ENCODE results near the gene PDSS2.

The PDSS2 gene

DNA sequence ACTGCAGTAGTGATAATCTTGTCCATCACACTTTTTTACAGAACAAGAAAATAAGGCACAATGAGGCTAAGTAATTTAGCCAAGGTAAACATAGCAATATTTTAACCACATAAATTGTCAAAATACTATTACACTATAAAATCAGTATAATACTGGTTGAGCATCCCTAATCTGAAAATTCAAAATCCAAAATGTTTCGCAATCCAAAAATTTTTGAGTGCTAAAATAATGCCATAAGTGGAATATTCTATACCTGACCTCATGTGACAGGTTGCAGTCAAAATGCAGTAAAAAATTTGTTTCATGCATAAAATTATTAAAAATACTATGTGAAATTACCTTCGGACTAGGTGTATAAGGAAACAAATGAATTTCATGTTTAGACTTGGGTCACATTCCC lies 101.5 kb downstream of the PDSS2 start:
- FAIRE-seq = no peak

DNA sequence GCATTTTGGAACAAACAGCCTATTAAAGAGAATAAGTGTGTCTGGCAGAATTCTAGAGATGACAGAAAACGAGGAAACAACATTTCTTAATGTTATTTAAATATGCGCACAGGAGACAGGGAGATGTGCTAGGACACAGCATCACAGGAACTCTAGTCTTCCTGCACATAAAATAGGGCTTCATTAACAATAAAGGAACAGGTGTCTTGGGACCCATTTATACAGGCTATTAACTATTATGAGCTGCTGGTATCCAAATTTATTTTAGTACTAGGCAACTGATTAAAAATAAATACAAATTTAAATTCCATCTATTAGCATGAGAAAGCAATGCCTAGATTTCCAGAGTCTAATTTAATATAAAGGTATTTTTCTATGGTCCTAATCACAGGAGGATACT lies 102.3 kb downstream of the PDSS2 start:
- FAIRE-seq = no peak

DNA sequence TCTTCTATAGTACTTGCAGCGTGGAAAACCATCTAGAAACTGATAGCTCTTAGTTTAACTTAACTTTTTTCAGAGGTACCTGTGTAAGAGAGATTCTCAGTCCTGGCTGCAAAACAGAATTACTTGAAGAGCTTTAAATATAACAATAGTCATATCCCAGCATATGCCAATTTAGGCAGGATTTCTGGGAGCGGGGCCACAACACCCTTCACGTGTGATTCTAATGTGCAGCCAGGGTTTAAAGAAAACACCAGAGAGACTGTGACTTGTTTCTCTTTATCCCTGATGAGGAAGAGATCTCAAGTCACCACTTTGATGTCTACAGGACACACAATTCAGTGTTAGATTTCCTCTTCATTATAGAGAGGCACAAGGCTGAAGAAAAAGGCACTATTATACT lies 103.7 kb downstream of the PDSS2 start:
- no peak for FAIRE-seq

DNA sequence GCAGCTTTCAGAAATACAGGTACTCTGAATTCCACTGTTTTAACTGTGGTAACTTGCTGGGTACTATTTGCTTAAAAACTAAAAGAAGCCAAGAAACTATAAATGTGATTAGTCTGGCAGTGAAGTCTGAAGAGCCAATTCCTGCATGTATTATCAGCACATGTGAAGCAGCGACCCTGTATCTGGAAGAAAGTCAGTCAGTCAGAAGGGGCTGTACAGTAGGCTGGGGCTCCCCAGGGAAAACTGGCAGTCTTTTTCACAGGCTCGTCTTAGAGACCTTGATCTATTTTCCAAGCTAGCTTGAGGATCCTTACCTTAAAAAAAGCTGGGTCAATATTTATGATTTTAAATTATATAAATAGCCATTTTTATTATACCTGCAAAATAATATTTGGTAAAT lies 104.9 kb downstream of the PDSS2 start:
- no peak for FAIRE-seq

DNA sequence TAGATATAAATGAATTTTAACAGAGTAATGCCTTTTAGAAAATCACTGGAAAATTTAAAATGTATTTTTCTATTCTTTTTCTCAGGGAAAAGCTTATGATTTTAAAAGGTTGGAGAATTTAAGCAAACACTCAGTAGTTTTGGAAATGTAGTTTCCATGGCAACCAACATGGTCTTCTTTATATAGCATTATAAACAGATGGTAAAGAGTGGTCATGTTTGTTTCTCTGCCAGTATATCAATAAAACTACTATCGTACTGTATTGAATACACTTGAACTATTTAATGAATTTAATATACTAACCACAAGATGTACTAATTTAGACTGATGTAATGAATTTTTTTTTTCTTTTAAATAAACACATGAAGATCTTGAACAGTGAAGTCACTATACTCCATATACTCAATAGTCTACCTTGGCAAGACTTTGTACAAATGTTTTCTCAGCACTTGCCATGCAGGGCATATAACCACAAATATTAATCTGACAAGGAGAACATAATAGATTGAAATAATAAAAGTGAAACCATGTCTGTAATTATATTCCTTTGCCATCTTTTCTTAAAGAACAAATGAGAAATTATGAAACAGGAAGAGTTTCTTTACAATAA lies 105.5 kb downstream of the PDSS2 start:
- no peak for FAIRE-seq

DNA sequence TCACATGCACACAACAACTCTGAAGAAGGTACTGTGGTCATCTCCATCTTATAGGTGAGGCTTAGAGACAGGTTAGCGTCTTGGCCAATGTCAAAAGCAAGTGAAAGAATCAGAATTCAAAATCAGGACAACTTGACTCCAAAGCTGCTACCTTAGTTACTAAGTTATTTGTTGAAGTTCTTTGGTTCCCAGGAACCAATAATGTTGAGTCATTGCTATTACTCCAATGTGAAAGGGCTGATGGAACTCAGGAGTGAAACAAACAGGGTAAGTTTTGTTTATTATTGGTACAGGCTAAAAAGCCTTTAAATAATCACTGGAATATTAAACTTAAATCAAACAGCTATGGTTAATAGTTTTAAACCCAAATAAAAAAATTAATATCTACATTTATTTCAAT lies 111.1 kb downstream of the PDSS2 start:
- no peak for FAIRE-seq

DNA sequence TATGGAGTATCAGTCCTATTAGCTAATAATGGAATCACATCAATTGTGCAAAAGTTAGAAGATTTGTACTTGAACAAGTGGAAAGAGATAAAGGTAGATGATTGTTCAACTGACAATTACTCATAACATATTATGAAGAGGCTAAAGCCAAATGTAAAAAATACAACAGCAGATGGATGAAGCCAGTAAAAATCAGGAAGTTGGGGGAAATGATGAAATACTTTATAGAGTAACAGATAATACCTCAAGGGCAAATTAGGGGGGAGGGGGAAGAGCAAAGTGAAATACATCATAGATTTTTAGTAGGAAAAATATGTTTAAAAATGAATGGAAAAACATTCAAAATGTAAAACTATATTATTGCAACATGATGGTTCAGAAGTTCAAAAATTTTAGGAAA lies 114.0 kb downstream of the PDSS2 start:
- FAIRE-seq = no peak

DNA sequence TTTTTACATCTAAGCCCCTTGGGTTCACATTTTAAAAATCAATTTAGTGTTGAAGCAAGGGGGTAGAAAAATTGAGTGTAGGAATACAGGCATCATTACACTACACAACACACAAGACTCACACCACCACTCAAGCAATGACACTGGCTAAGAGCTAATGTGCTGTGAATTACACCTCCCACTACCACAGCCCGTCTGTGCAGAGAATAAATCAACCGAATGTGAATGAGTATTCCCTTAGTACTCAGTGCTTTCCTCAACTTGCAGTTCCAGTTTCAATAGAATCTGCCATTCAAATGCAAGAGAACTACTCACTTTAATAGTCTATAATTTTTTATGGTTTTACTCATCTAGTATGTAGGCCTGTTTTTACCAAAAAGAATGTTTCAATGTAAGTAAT lies 114.4 kb downstream of the PDSS2 start:
- no peak for FAIRE-seq

DNA sequence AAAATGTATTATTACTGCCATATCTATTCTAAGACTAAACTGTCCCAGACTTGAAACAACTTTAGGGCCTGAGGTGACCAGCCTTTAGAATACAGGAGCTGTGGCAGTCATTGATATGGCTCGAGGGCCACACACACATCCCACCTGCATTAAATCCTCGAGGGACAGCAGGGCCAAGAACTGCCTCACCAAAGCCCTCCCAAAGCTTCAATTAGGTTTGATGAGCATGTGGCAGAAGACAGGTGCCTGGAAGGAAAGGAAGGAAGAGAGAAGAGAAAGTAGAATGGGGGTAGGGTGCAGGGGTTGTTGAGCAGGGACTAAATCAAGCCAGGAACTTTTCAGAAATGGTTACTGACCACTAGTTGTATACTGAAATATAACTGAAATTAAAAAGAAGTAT lies 115.0 kb downstream of the PDSS2 start:
- FAIRE-seq = no peak

DNA sequence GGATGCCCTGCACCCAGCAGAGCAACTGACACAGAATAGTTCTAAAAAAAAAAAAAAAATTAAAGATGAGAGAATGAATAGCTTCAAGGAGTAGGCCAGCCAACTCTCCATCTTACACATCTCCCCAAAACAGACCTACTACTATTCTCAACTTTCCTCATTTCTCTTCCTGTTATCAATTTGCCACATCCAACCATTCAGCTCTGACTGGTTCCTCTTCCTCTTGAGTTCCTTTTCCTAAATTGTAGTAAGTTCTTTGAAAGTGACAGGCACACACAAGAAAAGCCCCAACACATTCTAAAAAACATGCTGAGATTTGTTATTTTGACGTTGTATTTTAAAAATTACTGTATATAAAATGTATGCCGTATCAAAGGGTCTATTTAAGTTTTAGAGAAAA lies 117.2 kb downstream of the PDSS2 start:
- FAIRE-seq = no peak

DNA sequence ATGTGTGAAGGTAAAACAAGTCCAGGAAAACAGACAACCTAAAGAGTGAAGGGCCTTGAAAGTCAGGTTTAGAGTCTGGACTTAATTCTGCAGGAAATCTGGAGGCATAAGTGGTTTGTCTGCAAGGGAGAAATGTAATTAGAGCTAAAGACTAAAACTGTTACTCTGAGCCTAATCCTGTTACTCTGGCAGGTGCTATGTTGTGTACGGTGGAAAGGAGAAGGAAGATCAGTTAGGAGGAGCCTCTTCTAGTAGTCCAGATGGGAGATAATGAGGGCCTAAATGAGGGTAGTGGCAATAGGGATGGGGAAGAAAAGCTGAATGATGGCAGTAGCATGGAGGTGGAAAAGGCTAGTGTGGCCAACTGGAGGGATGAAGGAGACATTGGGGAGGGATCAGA lies 118.5 kb downstream of the PDSS2 start:
- FAIRE-seq = no peak

DNA sequence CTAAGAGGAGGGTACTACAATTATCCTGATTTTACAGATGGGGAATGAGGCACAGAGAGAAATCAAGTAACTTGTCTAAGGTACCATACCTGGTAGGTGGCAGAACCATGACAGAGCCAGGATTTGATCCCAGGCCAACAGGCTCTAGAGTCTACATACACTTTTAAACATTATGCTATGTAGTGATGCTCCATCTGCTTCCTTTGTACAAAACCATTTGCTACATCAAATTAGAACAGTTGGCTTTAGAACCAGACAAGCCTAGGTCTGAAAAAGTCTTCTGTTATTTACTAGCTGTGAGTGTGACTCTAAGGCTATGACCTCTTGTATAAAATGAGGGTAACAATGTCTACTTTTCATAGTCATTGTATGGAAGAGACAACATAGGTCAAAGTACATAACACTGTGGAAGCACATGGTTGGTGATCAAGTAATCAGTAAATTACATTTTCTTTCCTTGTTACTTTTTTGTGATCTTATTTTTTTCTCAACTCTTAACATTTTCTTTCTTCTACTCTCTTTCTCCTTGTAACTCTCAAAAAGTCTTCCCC lies 122.1 kb downstream of the PDSS2 start:
- no peak for FAIRE-seq

DNA sequence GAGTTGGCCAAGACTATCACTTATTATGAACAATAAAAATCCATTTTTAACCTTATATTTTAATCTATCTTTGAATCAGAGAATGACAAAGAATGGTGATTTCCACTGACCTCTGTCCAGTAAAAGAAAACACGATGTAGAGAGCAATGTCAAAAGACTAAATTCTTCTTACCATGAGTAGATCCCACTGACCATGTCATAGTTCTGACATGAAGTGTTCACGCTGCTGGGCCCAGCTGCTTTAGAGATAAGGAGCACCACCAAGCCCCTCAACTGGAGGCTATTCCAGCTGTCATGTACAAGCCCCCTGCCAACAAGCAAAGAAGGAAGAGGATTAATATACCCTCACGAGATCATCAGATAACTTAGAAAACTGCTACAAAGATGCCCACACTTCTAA lies 125.3 kb downstream of the PDSS2 start:
- no peak for FAIRE-seq

DNA sequence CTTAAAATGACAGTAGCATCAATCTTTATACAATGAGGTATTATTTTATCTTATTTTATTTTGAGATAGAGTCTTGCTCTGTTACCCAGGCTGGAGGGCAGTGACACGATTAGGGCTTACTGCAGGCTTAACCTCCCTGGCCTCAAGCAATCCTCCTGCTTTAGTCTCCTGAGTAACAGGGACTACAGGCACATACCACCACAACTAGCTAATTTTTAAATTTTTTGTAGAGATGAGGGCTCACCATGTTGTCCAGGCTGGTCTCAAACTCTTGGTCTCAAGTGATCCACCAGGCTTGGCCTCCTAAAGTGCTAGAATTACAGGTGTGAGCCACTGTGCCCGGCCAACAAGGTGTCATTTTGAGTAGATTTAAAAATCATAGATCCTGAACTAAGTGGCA lies 125.9 kb downstream of the PDSS2 start:
- FAIRE-seq = no peak

DNA sequence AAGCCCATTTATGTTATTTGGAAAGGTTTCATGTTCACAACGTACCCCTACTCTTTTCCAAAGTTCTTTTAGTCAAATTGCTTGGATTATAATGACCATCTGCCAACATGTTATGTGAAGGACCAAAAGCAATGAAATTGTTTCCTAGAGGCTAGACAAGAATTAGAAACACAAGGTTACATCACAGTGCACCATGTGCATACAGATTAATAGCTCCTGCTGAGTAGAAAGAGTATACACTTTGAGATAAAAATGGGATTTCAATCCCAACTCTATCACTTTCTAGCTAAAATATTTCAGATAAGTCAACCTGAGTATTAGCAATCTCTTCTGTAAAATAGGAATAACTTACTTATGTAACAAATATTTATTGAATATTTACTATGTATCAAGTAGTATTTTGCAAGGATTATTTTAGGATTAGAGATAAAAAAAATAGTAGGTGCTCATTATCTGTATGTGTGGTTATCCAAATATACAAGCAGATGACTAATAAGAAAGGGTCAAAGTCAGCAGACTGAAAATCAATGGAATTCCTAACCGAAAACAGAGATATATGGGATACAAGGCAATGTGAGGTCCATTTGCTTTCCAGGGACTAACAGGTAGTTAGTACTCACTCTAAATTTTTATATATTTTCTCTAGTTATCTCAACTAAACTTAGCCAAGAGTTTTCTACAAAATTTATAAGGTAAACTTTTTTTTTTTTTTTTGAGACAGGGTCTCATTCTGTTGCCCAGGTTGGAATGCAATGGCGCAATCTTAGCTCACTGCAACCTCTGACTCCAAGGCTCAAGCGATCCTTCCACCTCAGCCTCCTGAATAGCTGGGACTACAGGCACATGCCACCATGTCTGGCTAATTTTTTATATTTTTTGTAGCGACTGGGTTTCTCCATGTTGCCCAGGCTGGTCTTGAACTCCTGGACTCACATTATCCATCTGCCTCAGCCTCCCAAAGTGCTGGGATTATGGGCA lies 127.7 kb downstream of the PDSS2 start:
- FAIRE-seq = no peak

DNA sequence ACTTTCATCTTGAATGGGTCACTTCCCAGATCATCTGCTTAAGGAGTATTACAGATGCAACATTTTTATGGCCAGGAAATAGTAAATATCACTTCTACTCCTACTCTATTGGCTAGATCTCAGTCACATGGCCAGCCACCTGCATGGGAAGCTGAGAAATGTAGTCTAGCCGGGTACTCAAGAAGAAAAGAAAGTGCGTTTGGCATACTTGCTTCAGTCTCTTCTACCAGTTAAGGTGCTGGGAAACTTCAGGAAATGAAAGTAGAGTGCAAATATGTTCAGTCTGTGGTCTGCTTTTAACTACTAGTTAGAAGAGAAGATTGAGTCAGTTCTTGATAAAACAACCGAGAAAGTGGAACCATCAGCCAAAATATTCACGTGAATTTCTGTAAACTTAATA lies 129.2 kb downstream of the PDSS2 start:
- FAIRE-seq = no peak

DNA sequence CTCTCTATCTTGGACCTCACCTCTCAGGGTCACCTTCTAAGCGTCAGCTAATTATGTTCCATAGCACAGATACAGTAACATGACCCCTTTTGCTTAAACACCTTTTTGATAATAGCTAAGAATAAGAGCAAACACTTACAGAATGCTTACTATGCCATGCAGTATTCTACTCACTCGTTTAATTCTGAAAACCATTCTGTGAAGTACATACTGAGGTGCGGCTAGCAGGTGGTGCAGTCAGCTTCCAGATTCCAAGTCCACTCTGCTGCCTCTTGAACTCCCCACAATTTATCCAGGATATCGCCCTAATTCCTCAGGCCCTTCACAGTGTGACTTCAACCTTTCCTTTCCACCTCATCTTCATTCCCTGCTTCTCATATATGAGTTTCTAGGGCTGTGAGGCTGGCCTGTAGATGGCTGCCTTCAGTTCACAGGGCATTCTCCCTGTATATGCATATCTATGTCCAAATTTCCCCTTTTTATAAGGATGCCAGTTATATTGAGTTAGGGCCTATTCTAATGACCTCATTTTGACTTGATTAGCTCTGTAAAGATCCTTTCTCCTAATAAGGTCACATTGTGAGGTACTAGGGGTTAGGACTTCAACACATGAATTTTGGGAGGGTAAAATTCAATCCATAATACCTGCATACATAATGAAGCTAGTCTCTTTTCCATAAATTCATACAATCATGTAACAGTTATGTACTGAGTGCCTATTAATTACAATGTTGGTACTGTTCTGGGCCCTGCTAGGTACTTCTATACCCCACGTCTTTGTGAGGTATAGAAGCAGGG lies 130.1 kb downstream of the PDSS2 start:
- FAIRE-seq = no peak

DNA sequence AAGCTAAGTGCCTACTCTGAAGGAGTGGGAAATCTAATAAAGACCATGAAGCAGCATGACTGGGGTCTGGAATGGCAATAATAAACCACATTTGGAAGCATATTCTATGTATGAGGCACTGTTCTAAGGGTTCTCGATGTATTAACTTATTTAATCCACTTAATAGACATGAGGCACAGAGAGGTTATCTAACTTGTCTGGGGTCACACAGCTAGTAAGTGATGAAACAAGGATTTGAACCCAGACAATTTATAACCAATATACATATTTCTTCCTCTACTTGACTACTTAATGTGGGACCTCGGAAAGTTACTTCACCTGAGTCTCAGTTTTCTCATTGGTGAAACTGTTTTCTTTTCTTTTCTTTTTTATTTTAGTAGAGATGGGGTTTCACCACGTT lies 131.3 kb downstream of the PDSS2 start:
- FAIRE-seq = no peak

DNA sequence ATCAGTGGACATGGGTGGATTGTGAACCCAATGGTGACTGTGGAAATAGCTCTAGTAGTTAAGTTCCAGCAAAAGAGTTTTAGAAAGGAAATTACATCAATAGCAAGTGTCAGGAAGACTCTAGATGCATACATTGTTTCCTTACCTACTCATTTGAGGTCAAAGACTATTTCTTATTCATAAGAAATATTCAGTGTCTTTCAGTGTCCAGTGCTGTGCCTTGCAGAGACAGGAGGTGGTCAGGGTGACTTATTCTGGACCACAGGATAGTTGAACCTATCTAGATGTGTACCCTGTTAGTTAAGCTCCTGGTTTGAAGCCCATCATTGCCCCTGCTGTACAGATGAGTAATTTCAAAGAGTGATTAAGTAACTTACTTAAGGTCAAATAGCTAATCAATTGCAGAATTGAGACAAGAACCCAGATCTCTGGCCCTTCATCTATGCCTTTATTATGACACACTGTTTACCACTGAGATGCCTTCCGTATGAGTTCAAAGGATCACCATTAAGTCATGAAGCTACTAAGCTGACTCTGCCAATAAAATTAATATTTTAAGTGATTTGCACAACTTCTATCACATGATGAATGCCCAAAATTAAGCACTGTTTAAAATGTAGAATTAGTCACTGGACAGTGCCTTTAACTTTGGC lies 136.1 kb downstream of the PDSS2 start:
- no peak for FAIRE-seq

DNA sequence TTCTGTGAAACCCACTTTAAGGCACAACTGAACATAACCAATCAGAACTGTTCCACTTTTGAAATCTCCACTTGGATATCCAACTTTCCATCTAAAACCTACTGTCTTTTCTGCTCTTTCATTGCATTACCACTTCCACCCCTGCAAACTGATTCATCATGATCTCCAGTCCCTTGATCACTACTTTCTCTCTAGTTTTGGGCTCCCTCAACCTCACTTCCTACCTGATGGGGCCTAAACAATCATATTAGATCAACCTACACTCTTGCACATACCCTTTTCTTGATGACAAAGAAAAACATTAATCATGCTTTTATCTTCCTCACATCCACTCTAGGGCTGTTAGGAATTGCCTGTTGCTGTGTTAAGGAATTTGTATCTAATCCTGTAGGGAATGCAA lies 137.6 kb downstream of the PDSS2 start:
- FAIRE-seq = no peak

DNA sequence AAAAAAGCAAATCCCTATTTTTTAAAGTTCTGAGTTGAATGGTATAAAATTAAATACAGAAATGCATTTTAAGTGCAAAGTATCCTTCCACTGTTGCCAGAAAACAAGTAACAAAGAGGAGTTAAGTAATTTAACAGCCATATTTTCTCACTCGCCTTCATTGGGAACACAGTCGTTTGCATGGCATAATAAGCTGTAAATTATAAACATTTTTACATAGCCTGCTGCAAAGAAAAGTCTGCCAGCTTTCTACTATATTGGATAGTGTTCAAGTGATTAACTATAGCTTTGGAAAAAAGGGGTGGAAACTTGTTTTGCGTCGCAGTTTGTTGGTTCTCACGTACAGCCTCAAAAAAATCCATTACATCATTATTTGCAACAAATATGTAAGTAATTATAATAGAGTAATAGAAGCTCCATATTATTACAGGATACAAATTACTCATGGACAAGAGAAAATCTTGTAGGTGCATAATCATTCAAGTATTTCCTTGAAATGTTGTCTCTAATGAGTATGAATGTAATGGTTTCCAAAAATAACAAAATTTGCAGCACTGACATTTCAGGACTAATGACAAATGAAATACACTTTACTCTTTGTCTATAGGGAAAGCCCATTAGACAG lies 139.3 kb downstream of the PDSS2 start:
- no peak for FAIRE-seq

DNA sequence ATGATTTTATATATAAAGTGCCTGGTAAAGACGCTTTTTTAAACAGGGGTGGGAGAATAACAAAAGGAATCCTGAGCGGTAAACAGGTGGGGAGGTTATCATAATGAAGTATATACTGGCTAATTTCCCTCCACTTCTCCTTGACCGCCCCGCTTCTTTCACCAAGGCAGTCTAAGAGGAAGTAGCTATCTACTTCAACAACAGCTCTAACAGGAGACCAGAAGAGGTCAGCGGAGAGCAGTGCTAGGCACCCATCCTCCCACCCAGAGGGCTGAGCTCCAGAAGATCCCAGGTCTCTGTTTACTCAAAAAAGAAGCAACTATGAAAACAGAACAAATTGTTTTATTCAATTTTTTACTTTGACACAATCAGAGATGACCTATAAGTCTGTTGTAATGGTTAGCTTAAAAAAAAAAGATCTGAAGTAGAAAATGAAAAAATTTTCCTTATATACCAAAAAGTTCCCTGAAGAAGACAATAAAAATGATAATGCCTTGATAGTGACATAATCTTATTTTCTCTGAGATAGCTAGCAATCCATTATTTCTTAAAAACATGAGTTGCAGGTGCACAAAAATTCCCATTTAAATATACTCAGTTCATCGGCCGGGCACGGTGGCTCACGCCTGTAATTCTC lies 141.1 kb downstream of the PDSS2 start:
- peak; percentile 40 for FAIRE-seq
